SKM-1 (cell line): ENCODE measurements around the gene MRPL14.

ENCODE experiments used
- DNase-seq: peaks from one replicate; lab custom pipeline; 2025; ENCODE audit not compliant: unreplicated experiment; lab: John Stamatoyannopoulos, UW

Gene MRPL14

GRCh38 chr6:44126320-44127149, 717 bp downstream of the MRPL14 start:
- DNase-seq, result no peak

DNA sequence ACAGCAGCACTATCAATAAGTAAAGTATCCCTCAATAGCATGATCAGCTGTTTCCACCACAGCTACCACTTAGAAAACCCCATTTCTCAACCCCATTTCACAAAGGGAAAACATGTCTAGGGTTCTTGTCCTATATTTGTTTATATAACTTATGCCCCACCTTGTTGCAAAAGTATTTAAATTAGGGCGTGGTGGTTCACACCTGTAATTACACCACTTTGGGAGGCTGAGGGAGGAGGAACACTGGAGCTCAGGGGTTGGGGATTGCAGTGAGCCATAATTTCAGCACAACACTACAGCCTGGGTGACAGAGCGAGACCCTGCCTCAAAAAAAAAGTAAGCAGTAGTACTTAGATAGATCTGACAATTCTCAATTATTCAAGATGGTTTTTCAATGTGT, 3.7 kb downstream of the MRPL14 start:
- no peak for DNase-seq

DNA sequence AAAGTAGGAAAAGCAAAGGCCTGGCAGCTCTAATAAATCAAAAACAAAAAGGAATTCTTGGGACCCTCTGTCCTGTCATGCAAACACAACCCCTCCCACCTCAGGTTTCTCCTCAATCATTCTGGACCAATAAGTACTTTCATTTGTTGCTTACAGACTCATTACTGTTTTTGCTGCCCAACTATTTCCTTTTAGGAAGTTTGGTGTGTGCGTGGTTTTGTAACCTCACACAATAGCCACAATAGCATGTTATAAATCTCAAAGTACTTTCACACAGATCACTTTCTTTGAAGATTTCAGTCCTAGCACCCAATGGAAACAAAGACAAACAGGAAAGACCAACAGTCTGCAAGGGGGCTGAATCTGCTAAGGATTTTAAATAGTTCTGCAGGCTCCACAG, 4.5 kb downstream of the MRPL14 start:
- no peak for DNase-seq

DNA sequence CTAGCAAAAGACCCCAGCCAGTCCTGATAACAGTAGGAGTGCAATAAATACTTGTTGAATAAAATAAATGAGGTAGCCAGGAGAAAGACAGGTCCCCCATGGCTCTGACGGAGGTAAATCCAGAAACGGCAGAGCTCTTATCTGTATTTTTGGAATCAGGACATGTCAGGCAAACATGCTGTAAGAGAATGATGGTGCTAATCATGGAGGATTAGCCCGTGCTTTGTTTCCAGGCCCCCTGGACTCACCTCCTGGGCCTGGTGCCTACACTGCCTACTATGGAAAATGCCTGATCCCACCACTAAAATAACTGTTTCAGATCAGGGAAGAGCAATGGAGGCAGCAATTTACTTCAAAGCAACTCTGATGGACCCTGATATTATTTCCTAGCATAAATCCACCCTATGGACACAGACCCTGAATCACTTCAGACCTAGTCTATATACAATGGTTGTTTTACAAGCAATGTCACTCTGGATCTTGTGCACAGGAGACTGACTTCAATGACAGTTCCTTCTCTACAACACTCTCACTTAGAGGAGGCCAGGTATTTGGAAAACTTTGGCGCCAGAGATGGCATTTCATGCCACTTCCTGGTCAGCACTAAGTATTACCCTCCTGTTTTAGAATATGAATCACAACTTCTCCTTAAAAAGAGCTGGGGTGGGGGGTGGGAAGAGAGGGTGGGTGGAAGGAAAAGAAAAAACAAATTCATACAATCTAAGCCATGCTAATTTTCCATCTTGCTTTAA, 6.4 kb downstream of the MRPL14 start:
- DNase-seq, result no peak

DNA sequence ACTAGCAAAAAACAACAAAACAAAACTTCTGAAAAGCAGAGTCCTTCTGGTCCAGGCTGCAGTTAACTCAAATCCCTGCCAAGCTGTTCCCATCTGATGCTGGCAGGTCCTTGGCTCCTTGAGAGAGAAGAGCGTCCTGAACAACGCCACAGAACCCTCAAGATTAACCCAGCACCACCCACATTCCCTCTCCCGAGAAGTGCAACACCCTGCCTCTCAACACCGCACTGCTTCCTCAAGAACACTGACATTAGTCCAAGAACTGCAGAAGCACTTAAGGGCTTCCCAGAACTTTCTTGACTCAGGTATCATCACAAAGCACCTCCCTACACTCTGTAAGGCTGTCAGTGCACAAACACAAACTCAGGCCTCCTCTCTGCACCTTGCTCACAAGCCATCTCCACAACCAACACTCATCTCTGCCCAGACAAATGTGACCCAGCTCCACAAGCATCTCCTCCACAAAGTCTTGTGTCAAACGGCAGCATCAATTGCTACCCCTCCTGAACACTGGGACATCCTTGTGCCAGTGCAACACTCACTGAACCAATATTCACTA, 7.5 kb downstream of the MRPL14 start:
- DNase-seq, result no peak

DNA sequence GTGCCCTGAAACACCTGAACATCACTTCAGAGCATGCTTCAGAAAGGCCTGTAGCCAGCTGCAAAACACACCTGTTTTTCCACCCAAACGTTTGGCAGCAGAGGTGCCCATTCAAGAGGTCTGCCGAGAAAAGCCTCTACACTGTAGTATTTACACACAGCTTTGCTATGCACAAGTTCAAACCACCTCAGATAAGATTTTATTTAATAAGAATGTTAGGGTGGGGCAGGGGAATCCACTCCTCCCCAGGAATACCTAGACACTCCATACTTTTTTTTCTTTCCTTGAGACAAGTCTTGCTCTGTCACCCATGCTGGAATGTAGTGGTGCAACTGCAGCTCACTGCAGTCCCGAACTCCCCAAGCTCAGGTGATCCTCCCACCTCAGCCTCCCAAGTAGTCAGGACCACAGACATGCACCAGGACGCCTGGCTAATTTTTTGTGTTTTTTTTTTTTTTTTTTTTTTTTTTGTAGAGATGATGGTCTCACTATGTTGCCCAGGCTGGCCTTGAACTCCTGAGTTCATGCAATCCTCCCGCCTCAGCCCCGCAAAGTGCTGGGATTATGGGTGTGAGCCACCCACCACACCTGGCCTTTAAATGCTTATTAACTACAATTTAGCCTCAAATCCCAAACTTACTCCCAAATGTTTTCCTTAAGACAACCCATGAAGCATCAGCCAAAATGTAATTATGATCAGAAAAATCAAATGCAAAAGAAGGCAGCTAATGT, 9.7 kb downstream of the MRPL14 start:
- no peak for DNase-seq

DNA sequence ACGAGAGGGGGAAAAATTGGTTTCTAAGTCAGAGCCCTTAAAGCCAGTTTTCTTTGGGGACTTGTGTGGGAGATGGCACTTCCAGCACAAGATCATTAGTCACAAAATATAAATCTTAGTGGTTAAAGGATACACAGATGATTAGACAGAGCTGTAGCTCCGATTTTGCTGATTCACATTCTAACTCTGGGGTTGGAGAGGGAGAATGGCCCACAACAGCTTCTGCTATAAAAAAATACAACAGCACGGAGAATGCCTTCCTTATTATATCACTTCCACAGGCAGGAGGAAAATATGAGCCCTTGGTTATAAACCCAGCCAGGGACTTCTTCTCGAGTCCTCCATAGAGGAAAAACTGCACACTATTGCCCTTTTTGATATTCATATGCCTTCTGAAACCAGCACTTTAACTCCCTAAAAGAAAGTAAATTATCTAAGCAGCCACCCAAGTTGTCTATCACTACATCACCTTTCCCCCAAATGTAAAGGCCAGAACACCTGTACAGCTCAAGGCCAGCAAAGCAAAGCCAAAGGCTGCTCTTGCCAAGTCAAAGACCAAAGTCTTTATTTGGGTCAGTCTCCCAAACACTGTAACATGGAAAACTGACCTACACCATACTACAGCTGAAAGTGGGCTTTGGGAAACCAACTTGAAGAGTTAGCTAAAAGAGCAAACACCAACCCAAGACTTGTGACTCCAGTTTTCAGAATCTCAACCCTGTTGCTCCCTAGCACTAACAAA, 10.4 kb downstream of the MRPL14 start:
- DNase-seq, result no peak

- DNase-seq, result no peak
These were observed 11.4 kb downstream of the MRPL14 start for GRCh38 chr6:44115866-44116265.

- no peak for DNase-seq
These were observed 13.8 kb downstream of the MRPL14 start for GRCh38 chr6:44113414-44113813.

- DNase-seq, result no peak
These were observed 15.5 kb downstream of the MRPL14 start for GRCh38 chr6:44111434-44112417.

GRCh38 chr6:44110966-44111365, 16.3 kb downstream of the MRPL14 start:
- no peak for DNase-seq

- no peak for DNase-seq
These were observed 17.1 kb downstream of the MRPL14 start for GRCh38 chr6:44110005-44110676.

GRCh38 chr6:44109212-44109611, 18.0 kb downstream of the MRPL14 start:
- DNase-seq, result no peak

DNA sequence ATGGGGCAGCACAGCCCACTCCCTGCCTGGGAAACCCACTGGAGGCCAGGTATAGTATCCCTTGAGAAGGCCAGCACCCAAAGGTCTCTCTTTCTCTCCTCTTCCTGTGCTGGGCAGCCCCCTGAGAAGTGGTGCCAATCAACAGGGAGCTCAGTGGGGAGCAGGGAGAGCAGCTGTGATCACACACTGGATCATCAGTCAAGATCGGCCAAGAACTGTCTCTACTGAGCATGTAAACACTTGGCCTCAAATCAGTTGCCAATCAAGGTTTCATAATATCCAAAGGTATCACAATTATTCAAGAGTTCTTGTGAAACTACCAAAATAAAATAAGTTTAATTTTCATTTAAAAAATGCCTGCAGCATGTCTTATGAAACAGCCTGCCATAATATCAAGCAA, 18.8 kb downstream of the MRPL14 start:
- DNase-seq, result no peak

DNA sequence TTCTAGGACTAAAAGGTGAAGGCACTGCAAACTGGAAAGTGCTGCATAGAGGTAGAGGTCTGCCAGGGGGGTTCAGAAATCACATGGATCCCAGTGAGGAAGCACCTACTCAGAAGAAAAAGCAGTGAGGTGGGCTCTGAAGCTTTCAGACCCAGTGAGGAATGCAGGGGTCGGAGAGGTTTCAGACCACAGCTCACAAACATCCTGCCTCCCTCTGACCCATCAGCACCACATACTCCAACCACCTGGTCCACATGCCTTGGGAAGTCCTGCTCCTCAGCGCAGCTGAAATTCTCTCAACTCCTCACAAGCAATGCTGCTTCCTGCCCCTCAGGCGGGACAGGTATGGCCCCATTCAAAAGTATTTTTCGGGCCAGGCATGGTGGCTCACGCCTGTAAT, 20.2 kb downstream of the MRPL14 start:
- no peak for DNase-seq

GRCh38 chr6:44105993-44106740, 21.1 kb downstream of the MRPL14 start:
- DNase-seq, result no peak

- no peak for DNase-seq
These were observed 22.1 kb downstream of the MRPL14 start for GRCh38 chr6:44105146-44105545.

DNA sequence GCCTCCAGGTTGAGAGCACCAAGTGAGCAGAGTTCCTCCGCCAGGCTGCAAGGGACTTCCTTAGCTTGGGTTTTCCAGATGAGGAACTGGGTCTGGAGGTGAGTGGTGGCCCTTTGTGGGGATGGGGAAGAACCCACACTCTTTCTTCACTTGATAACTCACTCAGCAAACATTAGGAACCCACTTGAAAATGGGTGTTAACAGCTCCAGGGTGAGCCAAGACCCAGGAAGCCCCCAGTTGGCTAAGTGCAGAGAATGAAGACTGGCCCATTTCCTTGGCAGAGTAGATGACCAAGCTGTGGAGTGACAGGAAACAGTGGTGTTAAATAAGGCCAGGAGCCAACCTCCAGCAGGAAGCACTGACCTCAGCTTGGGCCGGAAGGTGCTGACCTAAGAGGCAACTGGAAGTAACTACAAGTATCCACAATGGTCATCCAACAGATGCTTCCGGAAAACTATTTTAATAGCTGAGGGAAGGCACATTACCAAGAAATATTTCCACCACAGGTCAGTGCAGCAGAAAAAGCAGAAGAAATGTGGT, 22.7 kb downstream of the MRPL14 start:
- DNase-seq, result no peak
